GM19238 (cell line): Measurements from ENCODE around the gene RPL31.

Experiments used
- DNase-seq: peaks from one replicate; pipeline ENCODE4 v3.0.0; 2011; ENCODE audit warnings: low spot score; ENCODE audit not compliant: insufficient read length

Gene RPL31

DNA sequence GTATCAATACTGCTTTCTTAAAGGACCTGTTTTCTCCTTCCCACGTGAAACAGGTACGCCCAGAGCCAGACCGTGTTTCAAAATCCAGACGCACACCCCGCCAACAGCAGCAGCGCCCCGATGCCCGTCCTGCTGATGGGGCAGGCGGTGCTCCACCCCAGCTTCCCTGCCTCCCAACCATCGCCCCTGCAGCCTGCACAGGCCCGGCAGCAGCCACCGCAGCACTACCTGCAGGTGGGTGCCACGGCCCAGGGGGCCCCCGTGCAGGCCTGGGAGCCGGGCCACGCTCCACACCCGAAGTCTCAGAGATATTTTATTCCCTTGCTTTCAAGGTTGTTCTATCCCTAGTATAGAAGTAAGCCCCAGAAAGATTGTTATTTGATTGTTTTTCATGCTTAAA, 8.8 kb upstream of the RPL31 start:
- no peak for DNase-seq

DNA sequence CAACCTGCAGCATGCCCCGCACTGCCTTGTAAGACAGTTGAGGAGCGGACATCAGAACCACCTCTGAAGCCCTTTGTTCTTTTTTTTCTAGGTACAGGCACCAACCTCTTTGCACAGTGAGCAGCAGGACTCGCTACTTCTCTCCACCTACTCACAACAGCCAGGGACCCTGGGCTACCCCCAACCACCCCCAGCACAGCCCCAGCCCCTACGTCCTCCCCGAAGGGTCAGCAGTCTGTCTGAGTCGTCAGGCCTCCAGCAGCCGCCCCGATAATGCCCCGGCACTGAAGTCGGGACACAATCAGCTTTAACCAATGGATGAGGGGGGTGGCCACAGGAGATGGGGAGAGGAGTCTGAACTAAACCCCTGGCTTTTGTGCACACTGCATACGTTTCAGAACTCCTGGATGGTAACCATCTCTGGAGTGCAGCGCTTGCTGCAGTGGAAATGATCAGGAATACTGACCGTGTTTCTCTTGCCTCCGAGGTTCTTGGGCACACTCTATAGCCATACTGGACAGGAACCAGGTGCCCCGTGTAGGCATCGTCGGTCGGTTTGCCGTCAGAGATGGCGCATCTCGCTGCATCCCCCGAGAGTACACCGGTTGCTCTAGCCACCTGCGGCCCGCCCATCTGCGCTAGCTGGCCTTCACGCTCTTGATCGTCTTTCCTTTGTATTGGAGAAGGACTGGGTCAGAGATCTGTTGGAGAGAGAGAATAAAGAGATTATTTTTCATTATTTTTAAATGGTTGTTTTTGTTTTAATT, 6.6 kb upstream of the RPL31 start:
- no peak for DNase-seq

DNA sequence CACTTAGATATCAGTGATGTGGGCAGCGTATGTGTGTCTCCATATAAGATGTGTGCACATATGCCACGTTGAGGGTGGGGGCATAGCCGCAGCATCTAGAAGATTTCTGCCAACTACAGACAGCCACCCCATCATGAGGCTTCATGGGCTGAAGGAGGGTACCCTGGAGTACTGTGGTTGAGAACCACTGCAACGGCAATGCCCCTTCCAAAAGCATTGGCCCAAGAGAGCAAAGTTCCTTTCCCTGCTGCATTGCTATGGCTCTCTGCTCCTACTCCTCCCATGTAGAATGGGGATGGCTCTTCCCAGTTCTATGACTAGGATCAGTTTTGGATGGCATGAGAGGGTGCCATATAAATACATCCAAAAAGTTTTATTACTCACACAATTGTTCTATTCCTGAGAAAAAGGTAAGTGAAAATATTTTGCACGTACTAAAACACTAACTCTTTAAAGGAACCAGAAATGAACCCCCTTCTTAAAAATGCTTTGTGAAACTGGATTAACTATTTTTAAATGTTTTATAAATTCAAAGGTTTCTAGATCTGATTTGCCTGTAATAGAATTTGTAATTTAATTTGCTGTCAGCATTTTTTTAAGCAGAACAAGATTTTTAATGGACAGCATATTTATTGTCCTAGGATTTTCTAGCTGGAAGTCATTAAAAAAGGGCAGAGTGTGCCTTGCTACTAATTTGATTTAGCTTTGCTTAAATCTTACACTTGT, 4.4 kb upstream of the RPL31 start:
- DNase-seq: no peak

DNA sequence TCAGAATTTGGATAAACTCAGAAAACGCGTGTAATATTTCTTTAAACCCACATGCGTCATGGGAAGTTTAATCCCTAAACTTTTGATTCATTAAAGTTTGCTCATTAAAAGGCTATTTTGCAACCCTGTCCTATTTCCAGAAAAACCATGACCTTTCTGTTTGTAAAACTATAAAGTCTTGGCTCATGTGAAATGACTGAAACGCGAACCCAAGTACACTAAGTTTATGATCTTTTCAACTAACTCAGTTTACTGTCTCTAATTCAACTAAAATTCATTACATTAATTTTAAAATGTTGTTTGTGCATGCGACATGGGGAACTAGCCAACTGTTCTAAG, 3.9 kb upstream of the RPL31 start:
- DNase-seq: no peak

DNA sequence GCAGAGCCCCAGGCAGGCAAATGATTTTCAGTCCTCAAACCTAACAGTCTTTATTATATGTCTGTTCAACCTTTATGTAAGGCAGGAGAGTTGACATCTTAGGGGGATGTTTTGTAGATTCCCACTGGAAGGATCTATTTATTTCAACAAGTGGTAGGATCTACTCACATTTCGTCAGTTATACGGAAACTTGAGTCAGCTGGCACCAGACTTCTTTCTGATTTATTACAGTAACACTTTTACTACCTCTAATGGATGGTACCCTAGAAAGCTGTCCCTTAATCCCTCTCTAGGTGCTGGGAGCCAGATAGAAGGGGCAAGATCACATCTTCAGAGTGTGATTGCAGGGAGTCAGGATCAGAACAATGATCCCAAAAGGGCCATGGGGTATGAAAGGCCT, 2.1 kb upstream of the RPL31 start:
- no peak for DNase-seq

DNA sequence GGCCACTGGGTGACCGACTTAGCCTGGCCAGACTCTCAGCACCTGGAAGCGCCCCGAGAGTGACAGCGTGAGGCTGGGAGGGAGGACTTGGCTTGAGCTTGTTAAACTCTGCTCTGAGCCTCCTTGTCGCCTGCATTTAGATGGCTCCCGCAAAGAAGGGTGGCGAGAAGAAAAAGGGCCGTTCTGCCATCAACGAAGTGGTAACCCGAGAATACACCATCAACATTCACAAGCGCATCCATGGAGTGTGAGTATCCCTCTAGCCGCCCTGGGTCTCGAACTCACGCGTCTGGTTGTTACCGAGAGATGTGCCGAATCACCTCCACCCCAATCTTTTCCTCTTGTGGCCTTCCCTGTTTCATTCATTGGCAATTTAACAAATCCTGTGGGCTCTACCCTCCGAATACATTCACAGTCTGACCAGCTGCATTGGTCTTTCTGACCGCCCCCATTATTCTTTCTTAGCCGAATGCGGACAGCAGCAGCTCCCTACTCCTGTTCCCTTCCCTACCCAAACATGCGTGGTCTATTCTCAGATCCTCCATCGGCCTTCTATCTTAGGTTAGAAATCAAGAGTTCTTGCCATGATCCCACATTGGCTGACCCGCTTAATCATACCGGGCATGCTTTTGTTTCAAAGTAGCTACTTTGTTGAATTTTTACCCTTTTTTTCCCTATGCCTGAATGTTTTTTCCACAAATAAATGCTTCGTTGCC, 631 bp downstream of the RPL31 start:
- no peak for DNase-seq

DNA sequence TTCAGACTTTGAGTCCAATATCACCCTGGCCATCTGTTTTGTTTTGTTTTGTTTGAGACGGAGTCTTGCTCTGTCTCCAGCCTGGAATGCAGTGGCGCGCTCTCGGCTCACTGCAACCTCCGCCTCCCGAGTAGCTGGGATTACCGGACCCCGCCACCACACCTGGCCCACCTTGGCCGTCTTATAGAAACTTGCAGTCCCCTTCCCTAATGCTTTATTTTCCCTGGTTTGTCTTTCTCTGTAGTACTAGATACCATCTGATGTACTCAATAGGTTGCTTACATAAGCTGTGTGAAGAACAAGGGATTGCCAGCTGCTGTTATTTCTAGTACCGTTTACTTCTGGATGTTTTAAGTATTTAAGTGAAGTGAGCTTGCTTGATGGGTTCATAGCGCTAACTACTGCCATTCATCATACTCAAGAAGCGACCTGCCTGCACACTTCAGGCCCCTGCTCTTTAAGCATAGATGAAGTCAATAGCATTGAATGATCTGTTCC, 1.2 kb downstream of the RPL31 start:
- DNase-seq: no peak

DNA sequence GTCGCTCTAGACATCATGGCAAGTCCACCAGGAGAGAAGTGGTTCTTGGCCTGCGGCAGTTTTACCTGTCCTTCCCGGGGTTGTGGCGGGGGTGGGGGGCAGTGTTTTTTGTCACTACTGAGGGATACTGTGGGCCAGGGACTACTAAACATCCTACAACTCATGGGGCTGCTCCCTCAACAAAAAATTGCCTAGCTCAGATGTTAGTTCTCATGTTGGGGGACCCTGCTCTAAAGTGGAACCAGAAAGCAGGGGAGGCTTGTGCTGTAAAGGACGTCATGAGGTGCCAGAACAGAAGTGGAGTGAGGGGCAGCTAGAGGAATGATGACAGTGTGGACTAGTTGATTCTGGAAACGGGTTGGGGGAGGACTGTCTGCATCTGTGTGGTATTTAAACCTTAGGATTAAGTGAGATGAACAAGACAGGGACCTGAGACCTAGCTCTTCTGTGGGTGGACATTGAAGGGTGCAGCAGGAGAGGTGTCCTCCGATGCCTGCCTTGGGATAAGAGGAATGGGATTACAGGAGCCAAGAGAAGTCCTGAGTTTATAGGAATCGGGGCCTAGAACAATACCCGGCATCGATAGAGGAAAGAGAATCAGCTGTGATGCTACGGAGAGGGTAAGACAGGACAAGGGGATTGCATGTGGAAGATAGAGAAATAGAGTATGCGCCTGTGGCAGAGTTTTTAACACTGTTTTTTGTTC, 2.7 kb downstream of the RPL31 start:
- DNase-seq: no peak

DNA sequence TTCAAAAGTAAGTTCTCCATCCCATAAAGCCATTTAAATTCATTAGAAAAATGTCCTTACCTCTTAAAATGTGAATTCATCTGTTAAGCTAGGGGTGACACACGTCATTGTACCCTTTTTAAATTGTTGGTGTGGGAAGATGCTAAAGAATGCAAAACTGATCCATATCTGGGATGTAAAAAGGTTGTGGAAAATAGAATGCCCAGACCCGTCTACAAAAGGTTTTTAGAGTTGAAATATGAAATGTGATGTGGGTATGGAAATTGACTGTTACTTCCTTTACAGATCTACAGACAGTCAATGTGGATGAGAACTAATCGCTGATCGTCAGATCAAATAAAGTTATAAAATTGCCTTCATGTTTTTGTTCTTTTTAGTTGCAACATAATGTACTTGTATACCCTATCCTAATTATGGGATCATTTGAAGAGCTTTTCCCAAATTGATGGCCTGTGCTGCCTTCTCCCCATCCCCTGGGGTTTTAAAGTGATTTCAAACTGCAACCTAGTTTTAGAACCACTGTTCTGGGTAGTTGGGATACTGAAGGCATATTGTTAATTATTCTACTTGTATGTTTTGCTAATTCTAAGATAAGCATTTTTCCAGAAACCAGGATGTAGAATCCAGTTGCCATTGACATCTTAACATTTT, 4.1 kb downstream of the RPL31 start:
- DNase-seq: no peak

DNA sequence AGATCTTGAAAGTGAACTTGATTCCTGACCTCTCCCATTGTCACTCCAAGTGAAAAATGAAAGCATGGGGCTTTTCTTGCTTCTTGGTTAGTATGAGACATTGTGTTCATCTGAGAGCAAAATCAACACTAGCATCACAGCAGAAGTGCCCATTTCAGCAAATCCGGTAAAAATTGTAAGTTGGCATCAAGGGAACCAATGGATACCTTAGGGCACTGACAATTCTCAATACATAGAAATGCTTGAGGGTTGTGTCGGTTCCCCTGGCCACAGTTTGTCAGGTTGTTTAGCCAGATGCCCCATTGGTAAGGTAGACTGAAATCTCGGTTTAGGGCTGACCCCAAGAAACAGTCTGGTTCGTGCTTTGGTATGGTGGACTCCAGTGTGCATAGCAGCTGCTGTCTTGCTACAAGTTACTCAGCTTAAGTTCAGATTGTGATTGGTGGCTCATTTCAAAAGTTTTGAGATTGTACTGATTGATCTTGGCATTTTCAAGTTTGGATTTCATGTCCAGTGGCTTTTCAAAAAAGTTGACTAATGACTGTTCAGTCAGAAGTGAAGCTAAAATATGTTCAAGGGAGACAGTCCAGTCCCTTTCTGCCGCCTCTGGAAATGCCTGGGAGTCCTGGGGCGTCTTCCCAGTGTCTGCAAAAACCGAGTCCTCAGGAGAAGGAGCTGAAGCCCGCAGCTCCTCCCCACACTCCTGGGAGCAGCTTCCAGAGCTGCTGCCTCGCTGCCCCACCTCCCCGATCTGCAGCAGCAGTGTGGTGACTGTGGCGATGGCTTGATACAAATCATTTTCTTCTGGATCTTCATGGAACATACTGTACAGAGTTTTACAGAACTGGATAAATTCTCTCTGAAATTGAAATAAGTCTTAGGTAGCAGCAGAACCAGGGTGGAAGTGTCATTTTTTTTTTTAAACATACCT, 5.6 kb downstream of the RPL31 start:
- no peak for DNase-seq

DNA sequence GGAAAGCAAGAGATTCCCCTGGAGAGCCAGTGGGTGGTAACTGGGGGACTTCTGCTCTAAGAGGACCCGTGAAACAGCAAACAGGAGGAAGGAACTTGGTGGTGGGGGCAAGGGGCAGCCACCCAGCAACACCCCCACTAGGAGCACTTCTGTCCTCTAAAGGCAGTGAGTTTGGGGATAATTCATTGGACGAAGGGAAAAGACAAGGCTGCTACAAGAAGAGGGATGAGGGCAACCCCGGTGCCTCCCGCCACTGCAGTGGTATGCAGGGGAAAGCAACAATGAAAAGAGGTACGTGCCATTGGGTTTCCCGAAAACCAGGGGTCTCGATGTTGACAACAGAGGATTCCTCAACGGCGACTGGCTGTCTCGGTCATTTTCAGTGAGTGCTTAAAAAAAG, 9.1 kb downstream of the RPL31 start:
- DNase-seq: no peak

DNA sequence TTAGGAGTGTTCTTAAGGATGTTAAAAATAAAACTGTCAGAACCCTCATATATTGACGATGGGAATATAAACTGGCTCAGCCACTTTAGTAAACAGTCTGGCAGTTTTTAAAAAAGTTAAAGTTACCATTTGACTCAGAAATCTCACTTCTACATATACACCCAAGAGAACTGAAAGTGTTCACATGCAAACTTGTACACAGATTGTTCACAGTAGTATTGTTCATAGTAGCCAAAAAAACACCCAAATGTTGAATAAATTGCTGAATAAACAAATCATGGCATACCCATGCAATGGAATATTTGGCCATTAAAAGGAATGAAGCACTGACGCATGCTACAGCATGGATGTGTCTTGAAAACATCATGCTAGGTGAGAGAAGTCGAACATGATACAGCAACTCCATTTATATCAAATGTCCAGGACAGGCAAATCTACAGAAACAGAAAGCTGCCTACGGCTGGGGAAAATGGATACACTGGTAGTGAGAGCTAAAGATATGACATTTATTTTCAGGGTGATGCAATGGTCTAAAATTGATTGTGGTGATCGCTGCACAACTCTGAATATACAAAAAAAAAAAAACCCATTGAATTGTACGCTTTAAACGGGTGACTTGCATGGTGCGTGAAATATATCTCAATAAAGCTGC, 10.1 kb downstream of the RPL31 start:
- no peak for DNase-seq

DNA sequence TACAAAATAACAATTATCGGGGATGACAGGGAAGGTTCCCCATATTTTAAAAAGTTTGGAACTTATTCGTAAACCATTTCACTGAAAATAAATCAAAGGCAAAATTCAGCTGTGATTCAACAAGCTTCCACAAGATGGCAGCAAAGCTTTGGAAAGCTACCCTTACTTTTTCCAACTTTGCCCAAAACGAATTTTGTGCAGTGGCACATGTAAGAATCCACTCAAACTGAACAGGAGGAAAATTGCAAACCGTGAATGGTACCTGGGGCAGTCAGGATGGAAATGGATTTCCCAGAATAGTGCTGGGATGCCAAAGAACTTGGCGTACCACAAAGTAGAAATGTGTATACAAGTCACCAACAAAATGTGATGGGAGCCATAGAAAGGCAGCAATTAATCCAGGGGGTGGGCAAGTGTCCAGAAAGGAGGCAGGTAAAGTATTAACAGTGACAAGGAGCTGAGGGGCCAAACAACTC, 10.7 kb downstream of the RPL31 start:
- DNase-seq: no peak

DNA sequence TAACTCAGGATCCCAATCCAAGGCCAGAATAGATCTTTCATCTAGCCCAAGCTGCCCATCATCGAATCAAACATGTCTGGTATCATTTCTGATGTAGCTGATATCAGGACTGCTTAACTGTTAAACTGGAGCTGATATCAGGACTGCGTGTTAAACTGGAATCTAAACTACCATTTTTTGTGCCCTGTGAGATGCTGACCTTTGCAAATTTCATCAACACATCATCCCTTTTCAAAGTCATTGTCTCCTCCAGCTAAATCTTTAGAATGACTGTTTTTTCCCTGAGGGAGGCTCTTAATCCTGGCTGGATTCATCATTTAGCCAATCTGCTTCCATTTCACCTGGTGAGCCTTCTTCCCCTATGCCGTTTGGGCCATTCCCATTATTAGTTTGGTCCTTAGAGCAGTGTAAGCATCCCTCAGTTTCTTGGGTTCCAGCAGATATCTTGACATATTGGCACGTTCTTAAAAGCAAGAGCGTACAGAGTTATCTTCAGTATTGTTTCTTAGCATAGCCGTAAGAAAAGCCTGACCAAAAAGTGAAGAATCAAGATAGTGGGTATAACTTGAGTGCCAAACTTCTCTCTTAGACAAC, 12.3 kb downstream of the RPL31 start:
- no peak for DNase-seq

DNA sequence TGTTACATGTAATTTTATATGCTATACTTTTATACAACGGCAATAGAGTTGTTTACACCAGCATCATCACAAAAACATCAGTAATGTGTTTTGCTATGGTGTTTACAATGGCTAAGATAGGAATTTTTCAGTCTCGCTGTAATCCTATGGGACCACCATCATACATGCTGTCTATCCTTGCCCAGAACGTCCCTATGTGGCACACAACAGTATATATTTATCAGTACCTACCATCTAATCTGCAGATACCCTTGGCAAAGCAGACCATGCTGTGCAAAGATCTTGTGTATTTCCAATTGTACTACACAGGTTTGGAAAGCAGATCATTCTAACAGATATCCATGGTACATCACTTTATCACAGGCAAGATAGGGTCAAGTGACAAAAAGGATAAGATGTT, 15.3 kb downstream of the RPL31 start:
- DNase-seq: no peak

DNA sequence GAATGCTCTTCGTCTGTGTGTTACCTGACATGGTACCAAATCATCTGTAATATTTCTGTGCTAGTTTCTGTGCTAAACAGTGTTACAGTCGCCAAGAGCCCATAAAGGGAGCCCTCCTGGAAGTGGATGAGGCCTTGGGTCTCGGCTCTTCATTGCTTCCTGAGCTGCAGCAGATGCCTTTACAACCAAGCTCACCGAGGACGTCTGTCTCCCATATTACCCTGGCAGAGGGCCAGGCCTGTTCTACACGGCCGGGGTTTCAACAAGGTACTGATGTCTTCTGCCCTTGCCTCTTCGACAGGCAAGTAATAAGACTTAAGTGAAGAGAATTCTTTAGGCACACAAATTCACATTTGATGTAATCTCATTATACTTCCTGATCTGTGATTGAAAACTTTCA, 16.8 kb downstream of the RPL31 start:
- no peak for DNase-seq

DNA sequence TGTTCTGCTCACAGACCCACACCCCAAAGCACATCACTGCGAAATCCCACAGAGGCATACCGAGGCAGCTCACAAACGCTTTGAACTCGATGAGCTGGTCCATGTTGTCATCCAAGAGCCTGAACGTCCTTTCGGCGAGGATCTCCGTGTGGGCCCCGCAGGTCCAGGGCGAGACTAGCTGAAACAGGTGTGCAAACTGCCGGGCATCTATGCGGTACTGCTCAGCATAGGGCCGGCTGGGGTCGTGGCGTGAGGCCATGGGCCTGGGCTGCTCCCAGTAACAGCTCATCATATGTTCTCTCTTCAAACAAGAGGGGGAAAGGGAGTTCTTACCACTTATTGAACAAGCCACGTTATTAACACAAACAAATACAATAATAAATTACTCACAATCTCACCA, 20.1 kb downstream of the RPL31 start:
- DNase-seq: no peak

DNA sequence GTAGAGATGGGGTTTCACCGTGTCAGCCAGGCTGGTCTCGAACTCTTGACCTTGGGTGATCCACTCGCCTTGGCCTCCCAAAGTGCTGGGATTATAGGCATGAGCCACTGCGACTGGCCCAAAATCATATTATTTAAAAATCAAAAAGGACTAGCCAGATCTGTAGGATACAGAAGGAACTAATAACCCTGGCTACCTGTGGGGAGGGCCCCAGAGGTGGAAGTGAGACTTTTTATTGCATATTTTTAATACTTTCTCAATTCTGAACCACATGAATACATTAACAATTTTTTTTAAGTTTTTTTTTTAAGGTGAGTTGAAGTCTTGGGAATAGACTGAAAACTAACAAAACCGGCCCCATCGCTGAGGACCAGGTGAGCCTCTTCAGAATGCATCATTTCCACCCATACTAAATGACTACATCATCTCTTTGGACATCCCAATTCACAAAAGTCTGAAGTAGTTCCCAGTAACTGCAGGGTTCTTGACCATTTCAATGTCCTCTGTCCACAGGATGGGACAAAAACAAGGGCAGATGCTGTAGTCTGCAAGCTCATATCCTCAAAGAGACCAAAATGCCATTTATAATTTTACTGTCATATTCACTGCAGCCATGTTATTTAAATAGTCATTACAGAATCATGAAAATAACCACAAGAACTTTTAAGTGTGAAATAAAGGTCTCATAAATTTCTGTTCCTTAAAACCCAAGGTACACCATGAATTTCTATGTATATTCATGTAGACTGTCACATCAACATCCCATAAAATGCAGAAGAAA, 21.4 kb downstream of the RPL31 start:
- DNase-seq: no peak
